K562 (cell line): ENCODE measurements around the gene SETX. TPM values are rescaled to one million over a fixed set of nuclear protein-coding genes. Genes with fewer than 3 reads are reported as not detected.

Experiments used
- COPS2 ChIP-seq: fragments of 450-650 bp; conservative IDR thresholded peaks from 2 replicates; pipeline ENCODE4 v1.6.1; 2016; ENCODE audit warnings: mild to moderate bottlenecking, moderate library complexity
- CREB3L1 ChIP-seq: fragments of 450-650 bp; IDR thresholded peaks from 2 replicates; pipeline ENCODE4 v1.6.1; 2014; ENCODE audit warnings: low read depth, mild to moderate bottlenecking, moderate library complexity, borderline replicate concordance
- EP300 ChIP-seq: IDR thresholded peaks from 2 replicates; pipeline ENCODE4 v1.6.1; 2012; ENCODE audit warnings: low read length, improper control_type of control experiment
- FOXP1 ChIP-seq: sonication (generic); formaldehyde crosslinking; IDR thresholded peaks from 2 replicates; pipeline ENCODE4 v1.8.0; 2022; ENCODE audit warnings: mild to moderate bottlenecking, missing genetic modification reagents
- HSF4 ChIP-seq: fragments of 250-450 bp; sonication (Bioruptor Pico); IDR thresholded peaks from 2 replicates; pipeline ENCODE4 v2.1.2; 2022; ENCODE audit warnings: mild to moderate bottlenecking, moderate library complexity, borderline replicate concordance
- ID3 ChIP-seq, 2 experiments: fragments of 250-450 bp in 1 of 2; fragments of 450-650 bp in 1 of 2; sonication (Bioruptor Pico) in 1 of 2; IDR thresholded peaks; 2 replicates each; pipeline versions ENCODE4 v1.6.1 to v1.8.0; 2016 to 2021; ENCODE audit warnings: mild to moderate bottlenecking in 2 of 2, moderate library complexity in 2 of 2, missing compliant biosample characterization in 1 of 2, missing genetic modification characterization in 1 of 2
- NFYB ChIP-seq: IDR thresholded peaks from 2 replicates; pipeline ENCODE4 v1.6.1; 2011; ENCODE audit warnings: mild to moderate bottlenecking, moderate library complexity; ENCODE audit not compliant: insufficient read length; ENCODE audit errors: extremely low read depth
- SIN3A ChIP-seq, 2 experiments: fragments of 150-350 bp in 1 of 2; IDR thresholded peaks; 2 replicates each; pipeline ENCODE4 v1.6.1; 2011 to 2016; ENCODE audit warnings: borderline replicate concordance in 2 of 2, low read depth in 2 of 2, low read length in 2 of 2, mild to moderate bottlenecking in 2 of 2, moderate library complexity in 2 of 2; ENCODE audit not compliant: control insufficient read depth in 1 of 2
- TOE1 ChIP-seq, 2 experiments: fragments of 450-650 bp in 1 of 2; sonication (generic) in 1 of 2; formaldehyde crosslinking in 1 of 2; IDR thresholded peaks; 2 replicates each; pipeline versions ENCODE4 v1.7.1 to v1.8.0; 2016 to 2022; ENCODE audit warnings: borderline replicate concordance in 2 of 2, mild to moderate bottlenecking in 2 of 2, antibody characterized with exemption in 1 of 2, inconsistent platforms in 1 of 2, low read depth in 1 of 2, missing genetic modification reagents in 1 of 2, moderate library complexity in 1 of 2
- VEZF1 ChIP-seq: fragments of 200-800 bp; sonication (Bioruptor generic); IDR thresholded peaks from 2 replicates; pipeline ENCODE4 v1.6.1; 2017; ENCODE audit warnings: missing genetic modification characterization, missing compliant biosample characterization
- YY1 ChIP-seq, 3 experiments: IDR thresholded peaks; 2 replicates each; pipeline ENCODE4 v1.6.1; 2011; ENCODE audit warnings: low read length in 2 of 3, mild to moderate bottlenecking in 2 of 3, moderate library complexity in 2 of 3, borderline replicate concordance in 1 of 3, control low read depth in 1 of 3, low read depth in 1 of 3; ENCODE audit not compliant: insufficient read depth in 3 of 3, insufficient replicate concordance in 2 of 3, control insufficient read depth in 1 of 3, insufficient read length in 1 of 3; ENCODE audit errors: extremely low read depth in 1 of 3
- ZBTB17 ChIP-seq: fragments of 450-650 bp; formaldehyde crosslinking; IDR thresholded peaks from 2 replicates; pipeline ENCODE4 v1.4.0; 2020; ENCODE audit warnings: mild to moderate bottlenecking
- ZFP36 ChIP-seq: fragments of 150-350 bp; IDR thresholded peaks from 2 replicates; pipeline ENCODE4 v1.6.1; 2018; ENCODE audit warnings: low read length, low read depth; ENCODE audit not compliant: partially characterized antibody
- ZNF384 ChIP-seq: IDR thresholded peaks from 2 replicates; pipeline ENCODE4 v1.6.1; 2012; ENCODE audit warnings: low read depth, low read length, improper control_type of control experiment
- ZNF592 ChIP-seq: fragments of 450-650 bp; IDR thresholded peaks from 2 replicates; pipeline ENCODE4 v1.6.1; 2017; ENCODE audit warnings: antibody characterized with exemption, mild to moderate bottlenecking
- polyA plus RNA-seq, 8 experiments: library from polyadenylated mRNA; depleted of rRNA in 4 of 8; stranded (reverse) in 5 of 8; unstranded in 3 of 8; fragments of >200 nt; fragmentation: Nextera tagmentation in 2 of 8; fragmentation: Illumina TruSeq in 1 of 8; extraction: Ambion mirVana in 2 of 8; extraction: Trizol in 1 of 8; gene quantifications; 2 replicates each; pipeline versions ENCODE4 v1.2.1 to v1.2.3, GENCODE V29; 2011 to 2014; ENCODE audit warnings: inconsistent platforms in 1 of 8, missing spikeins in 1 of 8
- total RNA-seq, 7 experiments: library from RNA; depleted of rRNA in 6 of 7; stranded (reverse); fragments of >200 nt in 6 of 7; fragmentation: Illumina TruSeq in 2 of 7; extraction: Trizol in 2 of 7; gene quantifications; 2 replicates each; pipeline versions ENCODE4 v1.2.1 to v1.2.3, GENCODE V29; 2011 to 2021; ENCODE audit warnings: low replicate concordance in 1 of 7

The SETX gene
- total and polyA plus RNA-seq, 9 of the 15 experiments (the other 6 are each of a cell fraction or from before 2014, with no cell fraction given), result 8.7 to 45.7 (median 28.7) TPM

GRCh38 chr9:132354637-132355355 is at the start of gene SETX (continued):
- peak in 2 of 3 experiments; percentile 77 to 84 for TF ChIP-seq YY1 (IDR thresholded peaks at IDR 0.05; ENCODE audit: borderline replicate concordance in 1 of 3, control insufficient read depth in 1 of 3, extremely low read depth in 1 of 3, insufficient read depth in 3 of 3, insufficient read length in 1 of 3, insufficient replicate concordance in 2 of 3, low read depth in 1 of 3, low read length in 2 of 3)
- TF ChIP-seq TOE1 (IDR thresholded peaks at IDR 0.05; ENCODE audit: borderline replicate concordance), result peak; percentile 32; the same call in 1 of the 2 replicates
- TF ChIP-seq TOE1 (CRISPR knock-in tag; IDR thresholded peaks at IDR 0.05; ENCODE audit: borderline replicate concordance, low read depth), result no peak
- TF ChIP-seq NFYB, result peak; percentile 16
- TF ChIP-seq FOXP1 (CRISPR knock-in tag), result peak; percentile 74; the same call in 1 of the 2 replicates
- TF ChIP-seq HSF4, result no peak
- peak; percentile 60 to 83; a peak in 2 of 4 replicates for TF ChIP-seq SIN3A (IDR thresholded peaks at IDR 0.05; ENCODE audit: borderline replicate concordance in 2 of 2, control insufficient read depth in 1 of 2, low read depth in 2 of 2, low read length in 2 of 2)
- TF ChIP-seq EP300, result 0 out of 2 replicates have a peak, but pooled peaks have one; percentile 5
- TF ChIP-seq CREB3L1, result no peak
- peak; percentile 41; the same call in 1 of the 2 replicates for TF ChIP-seq ZNF384
- TF ChIP-seq VEZF1 (CRISPR knock-in tag), result peak; percentile 98
- no peak for TF ChIP-seq COPS2
- TF ChIP-seq ZNF592, result 0 out of 2 replicates have a peak, but pooled peaks have one; percentile 11
- TF ChIP-seq ID3 (CRISPR knock-in tag; IDR thresholded peaks at IDR 0.05), result no peak
- peak; percentile 31; the same call in 1 of the 2 replicates for TF ChIP-seq ID3 (tag; IDR thresholded peaks at IDR 0.05)
- 0 out of 2 replicates have a peak, but pooled peaks have one; percentile 34 for TF ChIP-seq ZBTB17
- peak; percentile 2 for TF ChIP-seq ZFP36
